Measurements from ENCODE around the gene PAQR3. TPM values are rescaled to one million over a fixed set of nuclear protein-coding genes. Genes with fewer than 3 reads are reported as not detected.

PAQR3 gene
- total and polyA plus RNA-seq, 2 of the 4 experiments (the other 2 are of a cell fraction): 11.5 to 11.8 TPM

- no peak overlapping the region for H3K23ac ChIP-seq (ENCODE audit: low read depth, low read length)
- no peak overlapping the region for H3K9ac ChIP-seq (ENCODE audit: low read depth, low read length)
- intact Hi-C loops (cut with micrococcal nuclease): loop anchor here (10.0 kb wide), 1 partner anchor 312 kb away; no protein-coding TSS in a partner anchor
- H3K36me3 ChIP-seq (ENCODE audit: control insufficient read depth, insufficient read depth, low read length): peaks cover 11% of the 10 kb centered on the region
- no peak overlapping the region for H3K4me3 ChIP-seq (ENCODE audit: insufficient read depth, low read depth, low read length)
- BruUV-seq (replicated peaks): no TSS peak
- H4K20me1 ChIP-seq (ENCODE audit: insufficient read depth, low read length): no peaks in the 10 kb centered on the region
- in situ Hi-C loops (cut with MboI; ENCODE audit: low sequenced_read_pairs): loop anchor here (25.0 kb wide), 1 partner anchor 1410 kb away; the partner anchor contains the start of gene CFAP299
- no peak overlapping the region for H4K8ac ChIP-seq (ENCODE audit: low read depth in 2 of 2, low read length in 2 of 2)
- no peak overlapping the region for H3K14ac ChIP-seq (replicated peaks; ENCODE audit: low read depth, low read length)
- H2AK9ac ChIP-seq (replicated peaks; ENCODE audit: low read depth, low read length, poor library complexity): no peak overlapping the region
- ATAC-seq (ENCODE audit: low read depth) (no peak), DNase-seq (no peak)
- no peak for TF ChIP-seq FOS (IDR thresholded peaks at IDR 0.05; ENCODE audit: low read depth, low read length)
- no peak for TF ChIP-seq POLR2A (IDR thresholded peaks at IDR 0.05; ENCODE audit: low read depth, low read length)
- no peak for TF ChIP-seq NFE2L2 (IDR thresholded peaks at IDR 0.05; ENCODE audit: low read depth, low read length)
- no peaks in the 10 kb centered on the region for H3K9me1 ChIP-seq (ENCODE audit: insufficient read depth, low read length)
- no peaks in the 10 kb centered on the region for H3K9me3 ChIP-seq (ENCODE audit: control insufficient read depth, insufficient read depth, low read length)
- no peaks in the 10 kb centered on the region for H3K79me1 ChIP-seq (ENCODE audit: low read depth in 1 of 2, low read length in 2 of 2)
- 100% methylated on average over 1 of the region's 1 CpG; no CpG with 5 or more reads in 1 of the 2 experiments for WGBS, 2 experiments (ENCODE audit: extremely low coverage in 2 of 2, insufficient read length in 1 of 2)
- H2BK20ac ChIP-seq (ENCODE audit: low read depth, low read length): no peak overlapping the region
- no peak overlapping the region for H2AFZ ChIP-seq (replicated peaks; ENCODE audit: low read length, poor library complexity)
- no peak overlapping the region for H3K56ac ChIP-seq (ENCODE audit: extremely low read depth, insufficient read depth, low read length)
- no peak overlapping the region for H2BK5ac ChIP-seq (ENCODE audit: low read depth, low read length, poor library complexity, severe bottlenecking)
- no peak overlapping the region for H3K4me2 ChIP-seq (ENCODE audit: low read depth, low read length)
- POLR2A ChIA-PET (ENCODE audit: unreplicated experiment): no interaction called here
- no peaks in the 10 kb centered on the region for H3K27me3 ChIP-seq (ENCODE audit: control insufficient read depth, insufficient read depth, low read length)
- no peak overlapping the region for H4K91ac ChIP-seq (ENCODE audit: insufficient read depth, low read depth, low read length)
- no peak overlapping the region for H3K4ac ChIP-seq (ENCODE audit: low read depth, low read length)
- H2AK5ac ChIP-seq (ENCODE audit: low read depth, low read length): no peak overlapping the region
- H3K18ac ChIP-seq (ENCODE audit: low read depth, low read length): no peak overlapping the region
- H2BK120ac ChIP-seq (ENCODE audit: low read depth, low read length): no peak overlapping the region
- H3K4me1 ChIP-seq (ENCODE audit: control insufficient read depth, insufficient read depth, low read length): peaks cover 2% of the 10 kb centered on the region; the same call in 1 of the 2 replicates
- no peak overlapping the region for H2BK15ac ChIP-seq (ENCODE audit: low read depth, low read length)
- H3K27ac ChIP-seq (ENCODE audit: insufficient read depth, low read length): no peak overlapping the region
- H4K5ac ChIP-seq (ENCODE audit: low read depth, low read length): no peak overlapping the region
- dilution Hi-C loops (cut with HindIII; ENCODE audit: low sequenced_read_pairs, unreplicated experiment): no loop called here
- CTCF ChIA-PET: interaction anchor here (1.1 kb wide), 1 partner anchor 12 kb away, joined by 3 read pairs; no protein-coding TSS in a partner anchor
These were observed 12.4 kb downstream of the PAQR3 start for GRCh38 chr4:78926826-78927225.

All from IMR-90 (cell line).